Islet of Langerhans (tissue), 1 donor: ENCODE measurements around the gene CTNNA3.

Source experiments
- FAIRE-seq: peaks from one replicate; lab custom pipeline; 2011; peaks lifted over from hg19 to GRCh38; lab: Jason Lieb, UNC

CTNNA3 gene

DNA sequence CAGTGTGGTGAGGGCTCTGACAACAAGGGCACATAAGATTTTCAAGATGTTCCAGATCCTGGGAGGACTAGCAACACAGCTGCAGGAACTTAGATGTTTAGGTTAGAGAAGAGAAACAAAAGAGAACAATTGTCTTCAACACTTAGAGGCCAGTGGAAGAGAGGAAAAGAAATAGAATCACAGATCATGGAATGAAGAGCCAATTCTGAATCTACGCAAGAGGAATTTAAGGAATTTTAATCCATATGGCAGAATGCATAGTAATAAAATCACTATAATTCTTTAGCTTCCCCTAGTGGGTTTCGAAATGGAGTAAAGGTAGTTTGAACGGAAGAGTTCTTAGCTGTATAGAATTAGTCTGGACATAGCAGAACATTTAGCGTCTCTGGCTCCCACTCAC is 884.8 kb downstream of the CTNNA3 start:
- FAIRE-seq, result no peak

DNA sequence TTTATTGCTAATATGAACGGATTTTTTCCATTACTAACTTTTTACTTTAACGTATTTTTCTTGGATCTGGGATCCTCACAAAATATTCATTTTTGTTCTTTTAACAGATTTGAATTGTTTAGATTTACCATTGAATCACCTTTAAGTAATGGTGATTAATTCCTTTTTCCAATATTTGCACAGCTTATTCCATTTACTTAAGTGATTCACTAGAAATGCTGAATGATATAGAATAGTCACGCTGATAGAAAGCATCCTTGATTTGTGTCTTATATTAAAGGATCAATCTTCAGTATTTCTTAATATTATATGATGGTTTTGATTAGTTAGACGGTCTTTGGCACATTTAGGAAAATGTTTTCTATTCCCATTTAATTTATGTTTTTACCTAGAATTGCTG is 886.6 kb downstream of the CTNNA3 start:
- no peak for FAIRE-seq

DNA sequence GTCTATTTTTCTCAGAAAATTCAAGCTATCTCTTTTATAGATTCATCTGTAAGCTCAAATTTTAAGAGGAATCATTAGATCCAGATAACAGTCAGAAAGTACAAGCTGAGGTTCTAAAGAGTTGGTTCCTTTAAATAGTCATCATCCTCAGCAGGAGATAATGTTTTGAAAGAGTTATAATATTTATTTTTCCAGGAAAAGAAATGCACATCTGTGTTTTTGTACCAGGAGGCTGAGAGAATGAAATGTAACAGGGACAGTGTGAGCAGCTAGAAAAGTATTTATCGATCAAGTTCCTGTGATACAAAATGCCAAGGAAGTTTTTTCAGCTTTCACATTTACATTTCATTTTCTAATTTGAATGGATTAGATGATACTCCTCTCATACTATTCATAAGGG is 890.4 kb downstream of the CTNNA3 start:
- no peak for FAIRE-seq

DNA sequence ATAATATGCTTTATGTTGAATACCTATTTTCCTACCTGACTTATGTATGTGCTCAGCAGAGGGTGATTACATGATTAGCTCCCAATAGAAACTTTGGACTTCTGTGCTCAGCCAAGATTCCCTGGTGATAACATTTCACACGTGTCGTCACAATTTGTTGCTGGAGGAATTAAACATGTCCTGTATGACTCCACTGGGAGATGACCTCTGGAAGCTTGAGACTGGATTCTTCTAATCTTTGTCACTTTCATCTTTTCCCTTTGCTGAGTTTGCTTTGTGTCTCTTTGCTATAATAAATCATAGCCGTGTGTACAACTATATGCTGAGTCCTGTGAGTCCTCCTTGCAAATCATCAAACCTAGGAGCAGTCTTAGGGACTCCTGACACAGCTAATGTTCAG is 891.0 kb downstream of the CTNNA3 start:
- no peak for FAIRE-seq

DNA sequence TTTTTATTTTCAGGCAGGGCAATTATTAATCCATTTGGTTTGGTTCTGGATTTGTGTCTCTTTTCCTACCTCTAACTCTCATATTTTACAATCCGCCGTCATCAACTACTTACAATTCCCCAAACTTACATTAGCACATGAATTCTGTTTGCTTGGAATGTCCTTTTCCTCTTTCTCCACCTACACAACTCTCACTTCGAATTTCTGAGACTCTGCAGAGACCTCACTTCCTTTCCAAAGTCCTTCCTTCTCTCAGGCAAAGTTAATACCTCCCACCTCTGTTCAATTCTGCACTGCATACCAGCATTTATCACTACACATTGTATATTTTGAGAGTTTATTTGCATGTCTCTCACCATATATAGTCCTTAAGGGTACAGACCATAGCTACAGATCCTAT is 892.8 kb downstream of the CTNNA3 start:
- FAIRE-seq, result no peak

DNA sequence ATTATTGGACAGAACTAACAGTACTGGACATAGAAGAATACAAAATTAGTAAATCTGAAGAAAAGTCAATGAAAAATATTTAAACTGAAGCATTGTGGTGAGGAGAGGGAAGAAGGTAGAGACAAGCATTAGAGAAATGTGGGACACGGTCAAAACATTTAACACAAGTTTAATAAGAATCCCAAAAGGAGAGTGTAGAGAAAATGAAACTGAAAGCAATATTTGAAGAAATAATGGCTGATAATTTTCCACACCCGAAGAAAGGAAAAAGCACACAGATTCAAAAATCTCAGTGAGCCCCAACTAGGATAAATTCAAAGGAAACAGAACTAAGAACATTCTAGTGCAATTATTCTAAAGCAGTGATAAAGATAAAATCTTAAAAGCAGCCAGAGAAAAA is 896.5 kb downstream of the CTNNA3 start:
- peak; percentile 9 for FAIRE-seq

DNA sequence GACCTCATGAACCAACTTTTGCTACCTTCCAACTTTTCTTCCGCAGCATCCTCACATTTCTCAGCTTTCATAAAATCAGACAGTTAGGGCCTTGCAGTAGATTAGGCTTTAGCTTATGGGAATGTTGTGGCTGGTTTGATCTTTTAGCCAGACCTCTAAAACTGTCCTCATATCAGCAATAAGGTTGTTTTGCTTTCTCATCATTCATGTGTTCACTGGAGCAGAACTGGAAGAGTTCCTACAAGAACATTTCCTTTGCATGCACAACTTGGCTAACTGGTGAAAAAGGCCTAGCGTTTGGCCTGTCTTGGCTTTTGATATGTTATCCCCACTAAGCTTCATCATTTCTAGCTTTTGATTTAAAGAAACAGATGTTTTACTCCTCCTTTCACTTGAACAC is 900.1 kb downstream of the CTNNA3 start:
- FAIRE-seq, result no peak

DNA sequence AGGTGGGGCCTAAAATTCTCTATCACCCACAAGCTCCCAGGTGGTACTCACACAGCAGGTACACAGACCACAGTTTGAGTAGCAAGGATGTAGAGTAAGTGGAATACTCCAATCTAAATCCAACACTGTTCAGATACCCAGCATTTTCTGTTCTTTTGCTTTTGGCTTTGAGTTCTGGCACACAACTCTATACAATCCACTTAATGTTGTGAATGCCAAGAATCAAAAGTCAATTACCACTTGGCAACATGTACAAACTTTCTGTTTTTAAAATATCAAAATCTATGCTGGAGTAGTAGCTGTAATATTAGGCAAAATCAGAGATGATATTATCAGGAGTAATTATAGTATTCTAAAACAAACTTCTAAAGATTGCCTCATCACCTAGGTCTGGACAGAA is 903.6 kb downstream of the CTNNA3 start:
- FAIRE-seq, result no peak

DNA sequence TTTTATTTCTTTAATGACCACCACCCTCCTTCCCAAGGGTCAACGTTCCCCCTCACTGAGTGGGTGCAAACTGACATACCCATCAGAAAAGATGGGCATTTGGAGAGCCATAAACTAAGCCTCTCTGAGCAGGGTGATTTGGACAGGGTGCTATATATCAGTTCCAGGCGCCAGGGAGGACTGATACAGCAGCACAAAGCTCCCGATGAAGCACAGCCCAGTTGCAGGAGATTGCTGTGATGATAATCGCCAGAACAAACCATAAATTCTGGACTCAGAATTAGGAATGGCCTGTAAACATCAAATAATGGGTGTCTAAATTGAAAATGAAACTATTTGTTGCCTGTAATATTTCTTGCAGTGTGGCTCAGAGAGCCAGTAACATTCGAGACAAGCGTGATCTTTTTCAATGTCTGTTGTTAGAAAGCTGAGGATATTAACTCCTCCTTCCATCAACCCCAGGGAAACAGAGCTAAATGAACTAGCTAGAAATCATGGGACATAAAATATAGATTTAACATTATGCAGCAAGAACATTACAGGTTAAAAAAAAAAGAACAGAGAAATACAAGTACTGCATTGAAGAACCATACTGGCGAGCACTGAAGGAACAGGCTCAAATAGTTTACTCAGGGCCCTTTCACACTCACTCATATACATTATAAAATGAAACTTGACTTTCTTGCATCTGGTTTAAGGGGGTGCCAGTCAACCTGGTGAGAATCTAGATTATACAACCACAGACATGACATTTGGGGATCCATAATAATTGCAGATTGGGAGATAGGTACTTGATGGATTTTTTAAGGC is 907.6 kb downstream of the CTNNA3 start:
- FAIRE-seq, result peak; percentile 38

DNA sequence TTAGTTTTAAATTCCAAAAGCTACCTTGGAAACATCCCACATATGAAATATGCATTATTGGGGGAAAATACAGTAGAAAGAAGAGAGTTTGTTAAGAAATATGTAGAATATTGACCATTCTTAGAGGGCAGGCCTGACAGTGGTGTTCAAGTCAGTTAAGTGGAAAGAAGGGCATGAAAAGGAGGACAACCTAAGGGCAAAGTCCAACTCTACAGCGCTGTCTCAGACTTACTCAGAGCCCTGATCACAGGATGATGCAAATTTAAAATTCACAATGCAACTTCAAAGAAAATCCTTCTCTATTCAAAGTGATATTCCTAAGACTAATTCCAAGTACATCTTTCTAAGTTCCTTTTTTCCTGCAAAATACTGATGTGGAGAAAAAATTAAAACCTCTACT is 909.3 kb downstream of the CTNNA3 start:
- no peak for FAIRE-seq

DNA sequence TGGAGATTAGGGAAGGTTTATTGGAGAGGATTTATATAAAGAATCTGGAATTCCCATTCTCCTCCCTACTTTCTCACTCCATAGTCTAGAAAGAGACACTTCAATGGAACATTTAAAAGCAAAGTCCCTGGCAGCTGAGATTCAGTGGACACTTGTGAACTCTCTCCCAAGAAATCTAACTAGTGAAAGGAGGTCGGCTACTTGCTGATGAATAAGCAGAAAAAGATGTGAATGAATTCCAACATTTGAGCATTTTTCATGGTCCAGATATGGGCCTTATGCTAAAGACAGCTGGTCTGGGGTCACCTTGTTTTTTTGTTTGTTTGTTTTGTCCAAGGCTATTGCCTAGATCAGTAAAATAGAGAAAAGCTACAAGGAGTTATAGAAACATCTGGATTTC is 911.2 kb downstream of the CTNNA3 start:
- FAIRE-seq, result no peak

DNA sequence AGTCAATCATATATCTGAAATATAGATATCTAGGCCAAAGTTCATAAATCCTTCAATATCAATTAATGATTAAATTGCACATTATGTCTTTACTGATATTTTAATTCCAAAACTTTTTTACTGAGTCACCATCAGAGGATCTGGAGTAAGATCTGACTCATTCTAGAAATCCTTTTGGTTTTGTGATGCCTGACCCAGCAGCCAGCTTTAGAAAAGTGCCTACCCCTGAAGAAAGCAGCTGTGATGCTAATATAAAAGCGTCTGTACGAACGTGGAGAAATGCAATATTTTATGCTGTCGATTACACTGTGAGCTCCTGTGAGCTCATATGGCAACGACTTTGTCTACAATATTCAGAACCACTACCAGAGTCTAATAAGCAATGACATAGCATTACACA is 912.7 kb downstream of the CTNNA3 start:
- FAIRE-seq, result no peak

DNA sequence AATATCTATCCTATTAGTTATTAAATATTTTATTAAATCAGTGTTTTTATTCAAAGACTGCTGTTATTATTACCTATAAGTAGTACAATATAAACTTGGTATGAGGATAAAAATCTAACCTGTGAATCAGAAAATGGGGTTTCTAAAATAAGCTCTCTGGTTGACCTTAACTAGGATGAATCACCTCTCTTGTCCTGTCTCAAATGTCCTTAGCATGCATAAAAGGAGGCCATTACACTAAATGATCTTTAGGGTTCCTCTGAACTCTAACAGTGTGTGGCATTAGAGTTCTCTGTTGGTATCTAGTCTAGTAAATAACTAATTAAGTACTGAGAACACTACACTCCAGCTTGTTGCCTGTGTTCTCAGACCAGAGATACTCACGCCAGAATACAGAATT is 913.2 kb downstream of the CTNNA3 start:
- FAIRE-seq, result peak; percentile 84

DNA sequence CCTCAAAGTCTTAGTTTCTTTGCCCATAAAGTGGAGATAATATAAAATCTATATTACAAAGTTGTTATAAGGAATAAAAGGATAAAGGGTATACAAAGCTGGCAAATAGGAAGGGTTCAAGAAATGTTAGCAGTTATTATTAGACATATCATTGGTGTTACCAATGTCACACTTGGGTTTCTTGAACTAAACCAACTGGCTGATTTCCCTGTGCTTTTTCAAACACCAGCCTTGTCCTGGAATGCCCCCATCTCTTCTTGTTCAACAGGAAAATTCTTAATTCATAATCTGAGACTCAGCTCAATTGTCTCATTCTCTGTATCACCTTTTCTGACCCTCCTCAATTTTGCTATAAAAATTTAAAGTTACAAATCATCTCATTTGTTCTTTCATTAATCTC is 913.9 kb downstream of the CTNNA3 start:
- no peak for FAIRE-seq

DNA sequence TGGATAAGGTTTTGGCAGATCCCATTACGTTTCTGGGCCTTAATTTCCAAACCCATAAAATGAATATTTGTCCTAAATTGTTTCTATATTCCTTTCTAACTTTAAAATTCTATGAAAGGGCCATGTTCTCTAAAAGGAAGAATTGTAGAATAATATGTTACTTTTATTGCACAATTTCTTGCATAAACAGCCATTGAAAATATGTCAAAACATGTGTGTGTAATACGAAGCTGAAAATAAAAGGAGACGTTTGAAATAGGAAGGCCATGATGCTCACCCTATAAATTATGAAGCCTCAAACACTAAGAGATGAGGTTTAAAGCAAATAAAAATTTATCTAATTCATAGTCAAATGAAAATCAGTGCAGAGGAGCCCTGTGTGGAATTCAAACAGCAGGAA is 915.2 kb downstream of the CTNNA3 start:
- no peak for FAIRE-seq

DNA sequence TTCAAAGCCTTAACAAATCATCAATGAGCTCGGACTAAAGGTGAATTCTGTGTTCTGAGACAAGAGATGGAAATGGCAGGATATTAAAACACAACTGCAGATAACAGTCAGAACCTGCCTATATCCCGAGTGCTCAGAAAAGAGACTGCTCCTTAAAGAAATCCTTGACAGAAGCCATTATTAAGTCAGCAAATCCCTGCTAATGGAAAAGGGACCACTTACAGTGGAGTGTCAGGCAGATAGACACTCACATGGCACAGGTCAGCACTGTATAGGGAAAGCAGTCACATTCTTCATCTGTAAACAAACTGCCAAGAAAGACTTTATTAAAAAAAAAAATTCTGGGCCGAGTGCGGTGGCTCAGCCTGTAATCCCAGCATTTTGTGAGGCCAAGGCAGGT is 917.6 kb downstream of the CTNNA3 start:
- FAIRE-seq, result no peak

DNA sequence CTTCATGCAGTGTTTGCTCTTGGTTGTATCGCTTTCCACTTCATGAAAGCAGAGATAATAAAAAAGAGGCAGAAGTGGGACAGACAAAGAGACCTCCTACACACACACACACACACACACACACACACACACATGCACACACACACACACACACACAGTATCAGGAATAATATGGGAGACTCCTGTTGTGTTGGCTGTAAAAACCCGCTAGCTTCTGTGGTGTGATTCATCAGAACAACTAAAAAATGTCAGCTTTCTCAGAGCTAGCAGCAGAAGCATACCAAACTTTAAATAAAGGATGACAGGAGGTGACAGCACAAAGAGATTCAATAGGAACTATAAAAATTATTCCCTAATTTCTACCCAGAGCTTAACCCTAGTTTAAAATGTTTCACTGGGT is 918.3 kb downstream of the CTNNA3 start:
- no peak for FAIRE-seq

DNA sequence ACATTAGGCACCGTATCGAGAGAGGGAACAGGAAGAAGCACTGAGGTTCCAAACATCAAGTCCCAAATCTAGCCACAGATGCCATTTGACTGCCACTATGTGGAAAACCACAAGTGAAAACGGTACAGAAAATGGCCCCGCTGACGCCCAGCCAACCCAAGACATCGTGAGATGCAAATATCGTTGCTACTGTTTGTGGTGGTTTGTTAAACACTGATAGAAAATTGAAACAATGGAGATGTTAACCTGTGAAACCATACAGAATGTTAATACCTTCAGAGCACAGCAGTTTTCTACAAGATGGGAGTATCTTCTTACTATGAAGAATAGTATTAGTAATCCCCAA is 922.5 kb downstream of the CTNNA3 start:
- no peak for FAIRE-seq

DNA sequence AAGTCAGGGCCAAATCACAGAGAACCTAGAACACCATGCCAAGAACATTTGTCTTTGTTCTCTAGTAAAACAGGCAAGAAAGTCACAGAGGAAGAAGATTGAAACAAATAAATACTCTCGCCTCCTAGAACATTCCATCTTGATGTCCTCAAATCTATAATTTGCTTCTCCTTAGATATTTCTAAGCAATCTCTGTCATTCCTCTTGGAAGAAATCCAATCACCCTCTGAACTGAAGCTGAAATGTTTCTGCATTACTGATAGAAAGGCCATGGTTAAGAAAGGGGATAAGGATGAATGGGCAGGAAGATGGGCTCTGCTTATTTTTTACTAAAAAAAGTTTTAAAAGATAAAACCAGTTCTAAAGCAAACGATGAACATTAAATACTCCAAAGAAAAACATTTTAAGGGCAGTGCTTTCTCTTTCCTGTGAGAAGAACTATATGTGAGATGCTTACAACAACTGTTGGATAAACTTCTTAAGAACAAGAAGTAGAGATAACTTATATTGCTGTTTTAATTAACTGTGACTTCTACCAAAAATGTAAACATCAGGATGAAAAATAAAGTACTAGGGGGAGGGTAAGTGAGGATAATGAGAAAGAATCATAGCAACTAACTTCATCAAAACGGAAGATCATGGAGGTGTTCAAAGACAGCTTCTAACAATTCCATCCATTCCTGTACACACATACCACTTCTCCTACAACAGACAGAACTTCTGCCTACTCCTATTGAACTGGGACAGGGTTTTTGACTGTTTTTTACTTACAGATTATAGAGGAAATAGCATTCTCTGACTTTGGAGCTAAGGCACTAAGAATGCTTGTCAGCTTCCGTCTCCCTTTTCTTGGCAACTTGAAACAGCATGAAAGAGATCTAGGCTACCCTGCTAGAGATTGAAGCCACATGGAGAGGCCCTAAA is 923.2 kb downstream of the CTNNA3 start:
- no peak for FAIRE-seq

DNA sequence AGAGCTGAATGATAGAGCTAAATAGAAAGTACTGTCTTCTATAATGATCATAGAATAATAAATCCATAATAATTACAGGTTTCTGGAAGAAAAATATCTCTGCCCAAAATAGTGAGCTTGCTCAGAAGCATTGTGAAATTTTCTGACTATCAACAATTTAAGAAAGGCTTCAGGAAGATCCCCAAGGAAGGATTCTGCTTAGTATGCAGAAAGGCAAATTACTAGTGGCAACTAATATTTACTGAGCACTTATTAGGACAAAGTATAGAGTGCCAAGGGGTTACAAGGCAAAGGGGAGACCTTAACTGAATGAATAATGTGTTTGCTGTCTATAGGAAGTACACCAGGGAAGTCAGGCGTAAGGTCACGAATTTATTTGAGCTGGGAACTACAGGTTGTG is 928.3 kb downstream of the CTNNA3 start:
- no peak for FAIRE-seq

DNA sequence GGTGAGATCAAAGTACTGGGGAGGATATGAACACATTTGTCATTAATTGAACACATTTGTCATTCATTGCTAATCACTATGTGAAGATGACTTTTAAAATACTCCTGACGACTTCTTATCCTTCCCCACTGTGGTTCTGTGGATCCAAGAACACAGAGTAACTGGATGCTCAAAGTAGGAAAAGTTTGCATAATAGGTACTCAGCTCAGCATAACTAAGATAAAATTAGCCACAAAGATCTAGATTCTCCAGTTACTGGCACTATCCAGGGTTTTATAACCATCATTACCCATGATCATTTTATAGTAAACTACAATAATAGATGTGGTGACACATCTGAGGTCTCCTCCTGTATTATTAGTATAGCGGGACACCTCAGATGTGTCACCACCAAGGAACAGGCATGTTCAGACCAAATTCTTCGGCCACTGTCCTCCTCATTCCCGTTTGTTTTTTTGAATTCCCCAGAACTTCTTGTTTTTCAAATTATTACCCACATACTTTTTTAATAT is 933.7 kb downstream of the CTNNA3 start:
- FAIRE-seq, result no peak

DNA sequence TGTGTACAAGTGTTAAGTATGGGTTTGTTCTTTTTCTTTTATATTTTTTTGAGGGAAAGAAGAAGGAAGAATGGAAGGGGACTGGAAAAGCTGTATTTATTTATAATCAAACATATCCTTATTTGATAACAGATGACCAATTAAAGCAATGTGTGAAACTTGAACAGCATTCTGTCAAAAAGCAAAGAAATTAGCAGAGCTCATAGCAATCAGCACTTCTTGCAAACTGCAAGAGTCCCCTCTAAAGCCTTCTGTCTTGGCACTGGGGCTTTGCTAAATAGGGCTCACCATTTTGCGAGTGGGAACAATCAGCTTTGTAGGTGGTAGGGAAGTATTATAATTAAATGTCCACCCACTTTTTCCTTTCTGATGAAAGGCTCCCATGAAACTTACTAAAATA is 935.1 kb downstream of the CTNNA3 start:
- FAIRE-seq, result no peak

DNA sequence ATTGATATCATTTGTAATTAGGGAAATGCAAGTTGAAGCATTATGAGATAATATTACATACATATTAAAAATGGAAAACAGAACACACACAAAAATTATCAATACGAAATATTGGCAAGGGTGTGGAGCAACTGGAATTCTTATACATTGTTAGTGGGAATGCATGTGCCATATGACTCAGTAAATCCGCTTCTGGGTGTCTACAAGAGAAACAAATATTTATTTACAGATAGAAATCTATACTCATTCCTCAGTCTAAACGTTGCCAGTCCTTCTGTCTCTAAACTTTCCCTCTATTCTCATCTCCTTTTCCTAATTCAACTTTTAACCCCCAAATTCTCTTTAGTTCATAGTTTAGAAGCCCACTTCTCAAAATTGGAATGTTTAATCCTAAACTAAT is 940.5 kb downstream of the CTNNA3 start:
- FAIRE-seq, result no peak

DNA sequence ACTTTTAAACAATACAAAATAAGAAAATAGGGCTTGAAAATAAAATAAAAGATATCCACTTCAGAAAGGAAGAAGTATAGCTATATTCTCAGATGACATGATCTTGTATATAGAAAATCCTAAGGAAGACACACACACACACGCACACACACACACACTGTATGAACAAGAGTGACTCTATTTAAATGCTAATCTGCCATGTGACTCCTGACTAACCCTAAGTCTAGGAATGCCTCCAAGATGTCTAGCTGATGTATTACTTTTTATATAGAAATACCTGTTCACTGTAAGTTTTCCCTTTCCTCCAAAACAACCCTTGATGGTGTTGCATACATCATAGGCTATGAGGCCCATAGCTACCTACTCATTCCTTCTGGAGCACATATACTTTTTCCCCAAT is 943.3 kb downstream of the CTNNA3 start:
- no peak for FAIRE-seq
